Measurements from ENCODE around the gene RCC2.
"Not testable (repeated sequence)": the region's sequence is repeated elsewhere in the genome, so short reads cannot be mapped to it uniquely, and the experiment has no call there.

Gene RCC2

GRCh38 chr1:17439250-17440073 lies at the start of gene RCC2:
Gene RCC2 (minus strand): TSS chr1:17439677. CDS start chr1:17438514, 1,163 bp downstream.
- peak; percentile 78 for DNase-seq (ENCODE audit: low read depth)

GRCh38 chr1:17486242-17486641 lies 46.8 kb upstream of the RCC2 start:
- DNase-seq (ENCODE audit: low read depth): no peak

GRCh38 chr1:17485281-17485680 lies 45.8 kb upstream of the RCC2 start:
- DNase-seq (ENCODE audit: low read depth): no peak

- DNase-seq (ENCODE audit: low read depth): not testable (repeated sequence)
Observed at GRCh38 chr1:17481981-17482380, 42.5 kb upstream of the RCC2 start.

GRCh38 chr1:17480846-17481245 lies 41.4 kb upstream of the RCC2 start:
- DNase-seq (ENCODE audit: low read depth): no peak

- peak; percentile 91 for DNase-seq (ENCODE audit: low read depth)
Observed at GRCh38 chr1:17475752-17476151, 36.3 kb upstream of the RCC2 start.

- DNase-seq (ENCODE audit: low read depth): not testable (repeated sequence)
Observed at GRCh38 chr1:17474836-17475555, 35.5 kb upstream of the RCC2 start.

GRCh38 chr1:17472814-17473213 lies 33.3 kb upstream of the RCC2 start:
- no peak for DNase-seq (ENCODE audit: low read depth)

GRCh38 chr1:17471393-17471792 lies 31.9 kb upstream of the RCC2 start:
- no peak for DNase-seq (ENCODE audit: low read depth)

- no peak for DNase-seq (ENCODE audit: low read depth)
Observed at GRCh38 chr1:17470021-17470799, 30.7 kb upstream of the RCC2 start.

GRCh38 chr1:17468357-17469265 lies 29.1 kb upstream of the RCC2 start:
- not testable (repeated sequence) for DNase-seq (ENCODE audit: low read depth)

GRCh38 chr1:17466359-17466758 lies 26.9 kb upstream of the RCC2 start:
- DNase-seq (ENCODE audit: low read depth): no peak

- DNase-seq (ENCODE audit: low read depth): no peak
Observed at GRCh38 chr1:17465228-17465627, 25.8 kb upstream of the RCC2 start.

- no peak for DNase-seq (ENCODE audit: low read depth)
Observed at GRCh38 chr1:17463991-17464390, 24.5 kb upstream of the RCC2 start.

- no peak for DNase-seq (ENCODE audit: low read depth)
Observed at GRCh38 chr1:17462669-17463068, 23.2 kb upstream of the RCC2 start.

GRCh38 chr1:17460219-17460618 lies 20.7 kb upstream of the RCC2 start:
- peak; percentile 18 for DNase-seq (ENCODE audit: low read depth)

GRCh38 chr1:17458794-17459193 lies 19.3 kb upstream of the RCC2 start:
- DNase-seq (ENCODE audit: low read depth): no peak

GRCh38 chr1:17452686-17453085 lies 13.2 kb upstream of the RCC2 start:
- no peak for DNase-seq (ENCODE audit: low read depth)

GRCh38 chr1:17452203-17452602 lies 12.7 kb upstream of the RCC2 start:
- DNase-seq (ENCODE audit: low read depth): not testable (repeated sequence)

- no peak for DNase-seq (ENCODE audit: low read depth)
Observed at GRCh38 chr1:17451731-17452130, 12.3 kb upstream of the RCC2 start.

GRCh38 chr1:17447501-17447992 lies 8.1 kb upstream of the RCC2 start:
- DNase-seq (ENCODE audit: low read depth): no peak
